Hematopoietic multipotent progenitor cell treated with erythropoietin and hydrocortisone succinate and interleukin-3 and kit ligand, for 8 days (in vitro differentiated cells): ENCODE data around the gene KLF2.
A peak's percentile ranks its signal among the peaks of the same experiment; 100 is the strongest.

Experiments
- DNase-seq: peaks from one replicate; pipeline ENCODE4 v3.0.0-alpha.2; 2015

Gene KLF2

DNA sequence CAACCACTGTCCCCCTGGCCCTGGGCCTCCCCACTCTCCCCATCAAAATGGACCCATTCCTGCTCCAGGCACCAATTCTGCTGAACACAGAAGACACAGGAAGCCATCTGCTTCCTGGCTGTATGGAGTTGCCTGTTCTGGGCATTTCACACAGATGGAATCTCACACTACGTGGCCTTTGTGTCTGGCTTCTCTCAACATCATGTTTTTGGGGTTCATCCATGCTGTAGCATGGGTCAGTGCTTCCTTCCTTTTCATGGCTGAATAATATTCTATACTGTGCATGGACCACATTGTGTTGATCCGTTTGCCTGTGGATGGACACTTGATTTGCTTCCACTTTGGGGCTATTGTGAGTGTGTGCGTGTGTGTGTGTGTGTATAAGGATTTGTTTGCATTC is 15.0 kb upstream of the KLF2 start:
- DNase-seq = no peak

DNA sequence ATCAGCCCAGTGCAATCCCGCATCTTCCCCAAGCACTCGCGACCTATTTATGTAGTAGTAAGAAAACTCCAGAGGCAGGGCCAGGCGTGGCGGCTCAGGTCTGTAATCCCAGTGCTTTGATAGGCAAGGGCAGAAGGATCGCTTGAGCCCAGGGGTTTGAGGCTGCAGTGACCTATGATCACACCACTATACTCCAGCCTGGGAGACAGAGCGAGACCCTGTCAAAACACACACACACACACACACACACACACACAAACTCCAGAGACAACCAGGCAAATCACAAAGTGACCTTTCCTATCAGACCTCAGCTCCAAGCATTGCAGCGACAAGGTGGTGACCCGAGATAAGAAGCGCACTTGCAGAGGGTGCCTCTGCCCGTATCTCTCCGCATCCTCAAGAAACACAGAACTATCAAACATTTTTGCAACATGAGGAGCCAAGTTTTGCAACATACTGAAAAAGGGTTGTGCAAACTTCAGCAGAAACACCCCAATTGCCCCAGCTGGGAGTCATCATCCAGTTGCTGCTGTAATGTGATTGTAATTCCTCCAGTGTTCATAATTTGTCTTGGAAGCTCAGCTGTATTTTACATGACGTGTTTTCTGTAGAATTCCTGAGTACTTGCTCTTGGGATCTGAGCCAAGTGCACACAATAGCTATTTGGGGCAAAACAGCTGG is 8.7 kb upstream of the KLF2 start:
- DNase-seq = peak; percentile 91

DNA sequence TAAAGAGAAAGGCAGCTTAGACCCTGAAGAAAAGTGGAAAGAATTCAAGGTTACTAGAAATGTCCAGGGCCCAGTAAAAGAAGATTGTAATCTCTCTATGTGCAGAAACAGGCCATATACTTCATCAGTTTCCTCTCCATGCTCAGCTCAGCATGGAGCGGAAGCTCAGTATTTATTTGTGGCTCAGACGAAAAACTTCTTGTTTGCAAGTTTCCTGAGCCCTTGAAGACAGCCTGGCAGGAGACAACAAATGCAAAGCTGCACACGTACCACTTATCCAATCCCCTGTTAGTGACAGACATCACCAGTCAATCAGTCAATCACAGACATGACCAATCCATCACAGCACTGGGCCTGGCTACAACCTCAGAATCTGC is 8.1 kb upstream of the KLF2 start:
- DNase-seq = no peak

DNA sequence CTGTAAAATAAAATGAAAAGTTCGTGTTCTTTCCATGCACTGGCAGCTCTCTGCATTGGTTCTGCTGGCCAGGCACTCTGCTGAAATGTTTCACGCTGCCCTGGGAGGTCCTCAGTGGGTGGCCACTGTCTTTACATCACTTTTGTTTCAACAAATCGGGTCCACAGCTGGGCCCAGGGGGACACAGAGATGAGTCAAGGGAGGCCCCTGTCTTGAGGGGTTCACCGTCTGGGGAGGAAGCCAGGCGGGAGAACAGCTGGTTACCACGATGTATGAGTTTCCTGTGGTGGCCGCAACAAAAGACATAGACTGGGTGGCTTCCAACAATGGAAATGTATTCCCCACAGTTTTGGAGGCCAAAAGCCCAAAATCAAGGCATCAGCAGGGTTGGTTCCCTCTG is 5.1 kb upstream of the KLF2 start:
- no peak for DNase-seq

DNA sequence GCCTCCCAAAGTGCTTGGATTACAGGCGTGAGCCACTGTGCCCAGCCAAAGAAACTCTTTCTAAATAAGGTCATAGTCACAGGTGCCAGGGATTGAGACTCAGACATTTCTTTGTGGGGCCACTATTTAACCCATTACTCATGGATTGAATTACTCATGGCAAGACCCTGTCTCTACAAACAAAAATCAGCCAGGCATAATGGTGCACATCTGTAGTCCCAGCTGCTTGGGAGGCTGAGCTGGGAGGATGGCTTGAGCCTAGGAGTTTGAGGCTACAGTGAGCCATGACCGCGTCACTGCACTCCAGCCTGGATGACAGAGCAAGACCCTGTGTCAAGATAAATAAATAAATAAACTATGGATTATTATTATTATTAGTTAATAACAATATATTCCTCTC is 3.6 kb upstream of the KLF2 start:
- no peak for DNase-seq

DNA sequence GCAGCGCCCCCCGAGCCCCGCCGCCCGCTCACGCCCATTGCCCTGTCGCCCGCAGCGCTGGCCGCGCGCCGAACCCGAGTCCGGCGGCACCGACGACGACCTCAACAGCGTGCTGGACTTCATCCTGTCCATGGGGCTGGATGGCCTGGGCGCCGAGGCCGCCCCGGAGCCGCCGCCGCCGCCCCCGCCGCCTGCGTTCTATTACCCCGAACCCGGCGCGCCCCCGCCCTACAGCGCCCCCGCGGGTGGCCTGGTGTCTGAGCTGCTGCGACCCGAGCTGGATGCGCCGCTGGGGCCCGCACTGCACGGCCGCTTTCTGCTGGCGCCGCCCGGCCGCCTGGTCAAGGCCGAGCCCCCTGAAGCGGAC is 518 bp downstream of the KLF2 start:
- DNase-seq = no peak

DNA sequence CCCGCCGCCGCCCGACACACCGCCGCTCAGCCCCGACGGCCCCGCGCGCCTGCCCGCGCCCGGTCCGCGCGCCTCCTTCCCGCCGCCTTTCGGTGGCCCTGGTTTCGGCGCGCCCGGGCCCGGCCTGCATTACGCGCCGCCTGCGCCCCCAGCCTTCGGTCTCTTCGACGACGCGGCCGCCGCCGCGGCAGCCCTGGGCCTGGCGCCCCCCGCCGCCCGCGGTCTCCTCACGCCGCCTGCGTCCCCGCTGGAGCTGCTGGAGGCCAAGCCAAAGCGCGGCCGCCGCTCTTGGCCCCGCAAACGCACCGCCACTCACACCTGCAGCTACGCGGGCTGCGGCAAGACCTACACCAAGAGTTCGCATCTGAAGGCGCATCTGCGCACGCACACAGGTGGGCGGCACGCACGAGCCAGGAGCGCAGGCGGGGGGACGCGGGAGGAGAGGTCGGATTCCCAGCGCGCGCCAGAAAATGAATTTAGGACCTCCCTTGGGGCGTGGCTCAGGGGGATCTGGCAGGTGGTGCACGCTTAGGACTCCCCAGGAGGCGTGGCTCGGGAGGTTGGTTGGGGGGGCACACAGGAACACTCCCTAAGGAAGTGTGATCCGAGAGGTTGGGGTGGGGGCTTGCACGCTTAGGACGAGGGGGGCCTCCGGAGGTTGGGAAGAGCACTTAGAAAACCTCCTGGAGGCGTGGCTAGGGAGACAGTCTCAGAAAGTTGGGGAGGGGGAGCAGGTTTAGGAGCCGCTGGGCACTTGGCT is 1.2 kb downstream of the KLF2 start:
- no peak for DNase-seq

DNA sequence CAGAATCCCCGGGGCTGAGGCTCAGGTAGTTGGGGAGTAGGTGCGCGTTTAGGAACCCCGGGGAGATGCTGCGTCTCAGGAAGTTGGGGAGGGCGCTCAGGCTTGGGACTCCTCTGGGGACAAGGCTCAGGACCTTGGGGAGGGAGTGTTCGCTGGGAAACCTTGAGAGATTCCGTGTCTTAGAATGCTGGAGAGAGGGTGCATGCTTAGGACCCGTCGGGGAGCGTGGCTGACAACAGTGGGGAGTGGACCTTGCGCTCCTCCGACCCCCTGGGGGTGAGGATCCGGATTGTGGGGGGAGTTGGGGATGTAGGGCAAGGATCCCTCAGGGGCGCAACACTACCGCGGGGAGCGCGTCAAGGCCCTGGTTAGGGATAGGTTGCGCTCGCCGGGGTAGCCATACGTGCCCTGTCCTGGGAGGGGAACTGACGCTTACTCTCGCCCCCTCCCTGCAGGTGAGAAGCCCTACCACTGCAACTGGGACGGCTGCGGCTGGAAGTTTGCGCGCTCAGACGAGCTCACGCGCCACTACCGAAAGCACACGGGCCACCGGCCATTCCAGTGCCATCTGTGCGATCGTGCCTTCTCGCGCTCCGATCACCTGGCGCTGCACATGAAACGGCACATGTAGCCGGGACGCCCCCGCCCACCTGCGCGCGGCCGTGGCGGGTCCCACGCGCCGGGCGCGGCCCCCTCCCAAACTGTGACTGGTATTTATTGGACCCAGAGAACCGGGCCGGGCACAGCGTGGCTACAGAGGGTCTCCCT is 2.0 kb downstream of the KLF2 start:
- no peak for DNase-seq

DNA sequence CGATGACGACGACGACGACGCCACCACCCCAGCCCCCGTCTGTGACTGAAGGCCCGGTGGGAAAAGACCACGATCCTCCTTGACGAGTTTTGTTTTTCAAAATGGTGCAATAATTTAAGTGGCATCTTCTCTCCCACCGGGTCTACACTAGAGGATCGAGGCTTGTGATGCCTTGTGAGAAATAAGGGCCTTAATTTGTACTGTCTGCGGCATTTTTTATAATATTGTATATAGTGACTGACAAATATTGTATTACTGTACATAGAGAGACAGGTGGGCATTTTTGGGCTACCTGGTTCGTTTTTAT is 2.5 kb downstream of the KLF2 start:
- DNase-seq = no peak

DNA sequence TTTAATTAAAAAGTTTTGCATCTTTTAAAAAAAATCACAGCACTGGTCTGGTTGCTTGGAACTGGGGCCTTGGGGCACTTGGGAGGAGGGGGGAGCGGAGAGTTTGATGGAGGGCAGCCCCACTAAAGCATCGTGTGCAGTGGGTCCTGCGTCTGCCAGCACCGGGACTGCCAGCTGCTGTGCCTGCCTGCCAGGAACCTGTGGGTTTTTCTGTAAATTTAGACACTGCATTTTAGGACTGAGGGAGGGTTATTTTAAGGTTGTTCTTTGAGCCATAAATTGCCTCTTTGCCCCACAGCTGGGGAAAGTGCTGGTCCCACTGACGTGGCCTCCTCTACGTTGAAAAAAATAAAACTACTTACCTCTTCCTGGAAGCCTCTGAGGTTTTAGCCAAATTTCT is 2.9 kb downstream of the KLF2 start:
- no peak for DNase-seq

DNA sequence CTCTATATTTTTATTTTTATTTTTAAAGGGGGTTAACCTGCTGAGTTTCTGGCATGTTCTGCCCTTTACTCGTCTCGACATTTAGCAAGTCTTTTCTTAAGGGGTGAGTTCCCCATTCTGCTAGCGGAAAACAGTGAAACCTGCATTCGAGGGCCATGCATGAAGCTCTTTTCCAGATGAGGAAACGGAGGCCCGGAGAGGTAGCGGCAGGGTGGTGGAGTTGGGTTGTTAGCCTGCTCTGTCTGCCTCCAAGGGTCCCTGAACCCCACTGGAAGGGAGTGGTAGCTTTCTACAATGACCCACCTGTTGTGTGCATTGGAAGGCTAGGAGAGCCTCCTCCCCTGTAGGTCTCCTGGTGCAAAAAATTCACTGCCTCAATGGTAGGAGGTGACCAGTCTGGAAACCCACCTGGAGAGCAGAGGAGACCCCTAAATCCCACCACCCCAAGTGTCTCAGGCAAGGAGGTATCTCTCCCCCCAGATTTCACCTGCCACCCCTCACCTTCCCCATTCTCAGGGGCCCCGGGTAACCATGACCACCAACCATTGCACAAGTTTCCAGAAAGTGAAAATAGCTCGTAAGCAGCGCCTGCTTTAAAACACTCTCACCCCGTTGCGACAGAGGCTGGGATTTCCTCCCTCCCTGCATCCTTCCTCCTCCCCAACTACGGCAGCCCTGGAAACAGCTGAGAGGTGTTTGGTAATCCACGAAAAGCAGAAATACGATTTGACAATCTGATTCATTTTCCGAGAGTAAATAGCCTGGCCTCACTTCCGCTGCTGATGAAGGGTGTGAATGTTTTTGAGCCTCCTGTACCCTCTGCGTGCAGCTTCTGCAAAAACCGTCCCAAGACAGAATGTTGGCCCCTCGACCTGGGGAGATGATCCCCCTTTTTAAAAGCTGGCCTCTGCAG is 3.5 kb downstream of the KLF2 start:
- DNase-seq = peak; percentile 44

DNA sequence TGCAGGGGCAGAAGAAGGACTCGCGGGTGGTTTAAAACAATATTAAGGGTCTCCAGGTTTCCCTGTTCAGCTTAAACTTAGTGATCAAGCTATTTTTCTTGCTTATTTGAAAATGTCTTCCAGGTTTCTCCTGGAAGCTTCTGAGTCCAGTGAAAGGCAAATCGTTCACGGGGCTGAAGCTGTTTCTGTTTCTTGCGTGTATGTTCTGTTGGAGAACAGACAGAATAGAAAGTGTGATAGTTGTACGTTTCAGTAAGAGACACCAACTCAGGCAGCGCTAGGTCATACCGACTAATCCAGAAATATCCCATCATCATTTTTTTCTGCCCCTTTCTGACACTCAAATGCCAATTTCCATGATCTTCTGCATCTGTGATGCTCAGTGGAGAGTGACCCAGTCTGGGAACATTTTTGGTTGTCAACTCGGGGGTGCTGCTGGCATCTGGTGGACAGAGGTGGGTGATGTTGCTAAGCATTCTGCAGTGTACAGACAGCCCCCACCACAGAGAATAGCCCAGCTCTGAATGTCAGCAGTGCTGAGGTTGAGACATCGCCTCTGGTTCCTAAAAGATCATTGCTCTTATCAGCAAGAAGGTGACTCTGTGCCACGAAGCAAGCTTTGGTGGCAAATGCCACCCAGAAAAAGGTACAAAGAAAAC is 4.3 kb downstream of the KLF2 start:
- peak; percentile 31 for DNase-seq

DNA sequence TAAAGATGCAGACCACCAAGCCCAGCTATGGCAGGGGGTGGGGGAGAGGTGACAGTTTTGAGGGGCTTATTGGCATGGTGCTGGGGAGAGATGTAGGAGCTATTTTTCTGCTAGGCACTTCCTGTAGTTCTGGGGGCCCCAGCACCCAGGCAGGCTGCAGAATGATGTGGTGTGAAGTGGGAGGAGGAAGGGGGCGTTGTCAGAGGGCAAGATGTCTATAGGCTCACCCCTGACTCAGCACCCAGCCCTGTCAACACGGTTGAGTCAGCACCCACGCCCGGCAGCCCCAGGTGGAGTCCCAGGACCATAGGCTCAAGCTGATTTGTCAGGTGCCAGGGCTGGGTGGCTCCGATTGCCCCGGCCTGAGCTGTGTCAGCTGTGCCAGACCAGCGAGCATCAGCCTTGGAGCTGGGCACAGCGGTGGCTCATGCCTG is 5.8 kb downstream of the KLF2 start:
- DNase-seq = no peak

DNA sequence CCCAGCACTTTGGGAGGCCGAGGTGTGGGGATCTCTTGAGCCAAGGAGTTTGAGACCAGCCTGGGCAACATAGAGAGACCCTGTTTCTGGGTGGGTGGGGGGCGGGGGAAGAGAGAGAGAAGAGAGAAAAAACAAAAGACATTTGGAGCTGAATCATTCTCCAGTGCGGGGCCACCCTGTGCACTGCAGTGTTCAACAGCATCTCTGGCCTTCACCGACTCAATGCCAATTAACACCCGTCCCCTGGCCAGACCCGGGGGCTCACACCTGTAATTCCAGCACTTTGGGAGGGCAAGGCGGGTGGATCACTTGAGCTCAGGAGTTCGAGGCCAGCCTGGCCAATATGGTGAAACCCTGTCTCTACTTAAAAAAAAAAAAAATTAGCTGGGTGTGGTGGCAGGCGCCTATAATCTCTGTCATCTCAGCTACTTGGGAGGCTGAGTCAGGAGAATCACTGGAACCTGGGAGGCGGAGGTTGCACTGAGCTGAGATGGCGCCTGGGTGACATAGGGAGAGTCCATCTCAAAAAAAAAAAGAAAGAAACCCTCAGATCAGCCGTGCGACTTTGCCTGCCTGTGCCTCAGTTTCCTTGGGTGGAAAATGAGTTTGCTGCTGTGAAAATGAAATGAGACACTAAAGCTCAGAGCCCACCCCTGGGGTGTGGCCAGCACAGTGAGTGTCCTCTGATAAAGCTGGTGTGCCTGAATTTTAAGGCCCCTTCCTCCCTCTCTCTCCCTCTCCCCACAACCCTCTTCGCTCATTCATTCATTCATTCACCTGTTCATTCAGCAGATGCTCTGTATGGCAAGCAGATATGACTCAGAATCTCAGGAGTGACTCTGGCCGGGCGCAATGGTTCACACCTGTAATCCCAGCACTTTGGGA is 6.4 kb downstream of the KLF2 start:
- DNase-seq = no peak

DNA sequence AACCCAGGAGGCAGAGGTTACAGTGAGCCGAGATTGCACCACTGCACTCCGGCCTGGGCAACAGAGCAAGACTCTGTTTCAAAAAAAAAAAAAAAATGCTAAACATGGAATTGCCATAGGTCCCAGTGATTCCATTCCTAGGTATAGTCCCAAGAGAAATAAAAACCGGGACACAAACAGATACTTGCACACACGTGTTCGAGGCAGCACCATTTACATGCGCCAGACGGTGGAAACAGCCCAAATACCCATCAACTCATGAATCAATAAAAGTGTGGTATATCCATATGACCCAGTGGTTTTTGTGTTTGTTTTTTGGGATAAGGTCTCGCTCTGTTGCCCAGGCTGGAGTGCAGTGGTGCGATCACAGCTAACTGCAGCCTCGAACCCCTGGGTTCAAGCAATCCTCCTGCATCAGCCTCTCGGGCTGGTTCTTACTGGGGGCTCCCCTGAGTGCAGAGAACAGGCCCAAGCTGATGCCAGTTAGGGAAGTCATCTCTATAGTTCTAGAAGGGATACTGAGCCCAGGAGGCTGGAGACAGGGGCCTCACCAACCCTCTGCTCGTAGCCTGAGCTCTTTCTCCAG is 8.5 kb downstream of the KLF2 start:
- DNase-seq = no peak

DNA sequence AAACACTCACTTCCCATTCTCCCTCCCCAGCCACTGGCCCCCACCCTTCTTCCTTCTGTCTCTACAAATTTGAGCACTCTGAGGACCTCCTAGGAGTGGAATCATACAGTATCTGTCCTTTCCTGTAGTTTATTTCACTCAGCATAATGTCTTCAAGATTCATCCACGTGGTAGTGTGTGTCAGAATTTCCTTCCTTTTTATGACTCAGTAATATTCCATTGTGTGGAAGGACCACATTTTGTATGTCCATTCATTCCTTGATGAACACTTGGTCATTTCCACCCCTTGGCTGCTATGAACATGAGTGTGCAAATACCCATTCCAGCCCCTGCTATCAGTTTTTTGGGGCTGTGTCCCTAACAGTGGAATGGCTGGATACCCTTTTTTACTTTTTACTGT is 9.8 kb downstream of the KLF2 start:
- no peak for DNase-seq

DNA sequence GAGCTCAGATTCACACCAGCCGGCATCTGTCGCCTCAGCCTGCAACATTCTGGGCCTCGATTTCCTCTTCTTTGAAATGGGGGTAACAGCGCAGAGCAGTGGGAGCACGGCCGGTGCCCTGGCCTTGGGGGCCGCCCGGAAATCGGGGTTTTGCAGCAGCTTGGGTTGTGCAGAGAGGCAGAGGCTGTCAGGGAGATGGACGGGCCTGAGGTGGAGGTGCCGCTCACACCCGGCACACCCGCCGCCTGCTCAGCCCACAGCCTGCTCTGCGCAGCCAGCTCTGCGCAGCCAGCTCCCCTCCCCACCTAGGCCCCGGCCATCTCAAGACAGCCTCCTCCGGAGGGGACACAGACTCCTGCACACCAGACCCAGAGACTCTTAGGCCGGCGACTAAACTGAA is 10.6 kb downstream of the KLF2 start:
- no peak for DNase-seq

DNA sequence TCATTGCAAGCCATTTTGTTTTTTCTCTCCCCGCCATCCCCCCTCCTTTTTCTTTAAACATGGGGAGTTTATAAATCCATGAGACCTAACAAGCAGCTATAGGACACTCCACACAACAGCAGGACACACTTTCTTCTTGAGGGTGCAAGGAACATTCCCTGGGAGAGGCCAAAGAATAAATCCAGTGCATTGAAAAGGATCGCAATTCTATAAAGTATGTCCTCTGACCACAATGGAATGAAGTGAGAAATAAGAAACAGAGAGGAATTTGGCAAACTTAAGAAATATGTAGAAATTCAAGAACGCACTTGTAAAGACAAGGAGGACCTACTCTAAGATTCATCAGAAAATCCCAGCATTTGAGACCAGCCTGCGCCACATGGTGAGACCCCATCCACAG is 11.9 kb downstream of the KLF2 start:
- DNase-seq = no peak

DNA sequence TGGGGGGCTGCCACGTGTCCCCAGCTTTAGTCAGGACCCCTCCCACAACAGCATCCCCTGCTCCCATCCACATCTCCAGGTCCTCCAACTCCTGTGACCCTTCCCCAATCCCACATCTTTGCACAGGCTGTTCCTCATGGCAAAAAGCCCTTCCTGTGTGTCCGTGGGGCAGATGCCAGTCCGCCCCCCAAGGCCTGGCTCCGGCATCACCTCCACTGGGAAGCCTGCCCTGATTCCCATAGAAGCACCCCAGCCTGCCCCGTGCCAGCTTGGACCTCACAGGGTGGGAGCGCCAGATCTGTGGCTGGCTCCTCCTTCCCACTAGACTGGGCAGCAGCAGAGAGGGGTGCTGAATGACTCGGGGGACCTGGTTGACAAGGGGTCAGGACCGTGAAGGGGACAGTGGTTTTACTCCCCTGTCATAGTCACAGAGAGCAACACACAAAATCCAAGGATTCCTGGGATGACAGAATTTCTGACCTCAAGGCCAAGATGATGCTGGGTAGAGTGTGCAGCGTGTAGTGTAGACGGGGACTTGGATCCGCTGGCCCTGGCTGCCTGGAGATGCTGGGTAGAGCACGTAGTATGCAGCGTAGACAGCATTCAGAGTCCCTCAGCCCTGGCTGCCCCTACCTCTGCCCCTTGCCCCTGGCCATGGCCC is 13.3 kb downstream of the KLF2 start:
- DNase-seq = no peak

DNA sequence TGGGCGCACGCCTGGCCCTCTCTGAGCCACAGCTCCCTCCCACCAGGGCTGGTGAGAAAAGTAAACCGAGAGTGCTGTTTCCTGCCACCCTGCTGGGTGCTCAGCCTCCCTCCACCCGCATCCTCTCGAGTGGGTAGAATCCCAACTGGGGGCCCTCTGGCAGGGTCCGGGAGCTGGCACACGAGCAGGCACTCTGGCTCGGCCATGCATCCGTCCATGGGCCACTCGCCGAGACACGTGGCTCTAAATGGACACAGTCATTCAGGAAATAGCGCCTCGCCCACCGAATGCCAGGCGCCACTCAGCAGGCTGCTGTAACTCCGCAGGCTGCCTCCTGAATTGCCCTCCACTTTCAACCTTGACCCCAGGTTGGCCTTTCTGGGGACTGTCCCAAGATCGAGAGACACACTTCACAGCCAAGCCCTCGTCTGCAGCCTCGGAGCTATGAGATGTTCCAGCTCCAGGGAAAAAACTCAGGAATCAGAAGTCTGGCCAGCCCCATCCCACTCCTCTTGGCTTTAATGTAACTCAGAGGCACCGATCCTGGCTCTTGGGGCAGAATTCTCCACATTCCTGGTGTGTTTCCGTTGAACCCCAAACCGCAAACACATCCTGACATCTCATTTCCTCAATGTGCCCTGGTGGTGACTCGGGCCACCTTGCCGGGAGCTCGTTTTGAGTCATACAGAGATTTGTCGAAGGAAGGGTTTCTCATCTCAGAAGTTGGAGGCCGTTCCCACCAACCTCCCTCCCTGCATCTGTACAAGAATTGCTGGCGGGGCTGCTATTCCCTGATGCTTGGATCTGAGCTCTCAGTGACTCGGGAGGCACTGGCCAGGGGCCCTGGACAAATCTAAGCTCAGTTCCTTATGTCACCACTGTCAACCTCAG is 14.1 kb downstream of the KLF2 start:
- no peak for DNase-seq
